ENCODE data around the gene TMEM121.

Gene TMEM121

DNA sequence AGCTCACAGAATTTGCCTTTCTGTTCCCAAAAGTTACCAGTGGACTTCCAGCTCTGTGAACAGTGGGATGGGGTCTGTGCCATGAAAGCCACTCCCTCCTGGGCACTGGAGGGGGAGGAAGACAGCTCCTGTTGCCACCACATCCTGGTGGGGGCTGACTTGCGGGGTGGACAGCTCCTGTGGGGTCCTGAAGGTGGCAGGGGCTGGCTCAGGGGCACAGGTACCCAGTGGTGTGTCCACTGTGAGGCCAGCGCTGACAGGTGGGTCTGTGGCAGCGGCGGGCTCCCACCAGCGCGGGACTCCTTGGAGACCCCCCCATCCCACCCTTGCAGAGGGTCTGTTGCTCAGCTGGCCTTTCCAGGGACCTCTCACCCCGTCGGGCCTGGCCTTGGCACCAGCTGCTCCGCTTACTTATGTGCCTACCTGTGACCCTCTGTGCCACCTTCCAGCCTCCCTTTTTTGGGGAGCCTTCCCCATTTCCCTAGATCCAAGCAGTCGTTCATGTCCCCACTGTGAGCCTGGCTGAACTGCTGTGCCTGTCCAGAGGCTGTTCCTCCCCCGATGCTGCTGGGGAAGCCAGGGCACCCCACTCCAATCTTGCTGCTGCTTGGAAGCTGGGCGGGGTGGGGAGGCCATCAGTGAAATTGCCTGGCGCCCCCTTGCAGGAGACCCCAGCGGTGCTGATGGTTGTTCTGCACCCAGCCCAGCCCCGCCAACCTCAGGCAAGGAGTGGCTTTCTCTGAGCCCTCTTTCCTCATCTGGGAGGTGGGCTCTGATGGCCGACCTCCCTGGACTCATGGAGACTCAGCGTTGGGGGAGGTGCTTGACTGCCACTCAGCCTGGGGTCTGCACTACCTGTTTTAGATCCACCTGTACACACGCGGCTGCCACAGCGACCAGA lies 33.2 kb upstream of the TMEM121 start:
- TF ChIP-seq TAF1 (IDR thresholded peaks at IDR 0.05; ENCODE audit: borderline replicate concordance, insufficient read depth, low read length) (no peak), SIN3A (IDR thresholded peaks at IDR 0.05; ENCODE audit: borderline replicate concordance, insufficient read depth, low read length) (no peak), FOXP2 (optimal IDR thresholded peaks at IDR 0.05; ENCODE audit: borderline replicate concordance, extremely low read depth, extremely low read length, insufficient read depth) (no peak), POLR2AphosphoS5 (IDR thresholded peaks at IDR 0.05; ENCODE audit: low read depth, low read length) (no peak)
- TF ChIP-seq, protein P1, sequence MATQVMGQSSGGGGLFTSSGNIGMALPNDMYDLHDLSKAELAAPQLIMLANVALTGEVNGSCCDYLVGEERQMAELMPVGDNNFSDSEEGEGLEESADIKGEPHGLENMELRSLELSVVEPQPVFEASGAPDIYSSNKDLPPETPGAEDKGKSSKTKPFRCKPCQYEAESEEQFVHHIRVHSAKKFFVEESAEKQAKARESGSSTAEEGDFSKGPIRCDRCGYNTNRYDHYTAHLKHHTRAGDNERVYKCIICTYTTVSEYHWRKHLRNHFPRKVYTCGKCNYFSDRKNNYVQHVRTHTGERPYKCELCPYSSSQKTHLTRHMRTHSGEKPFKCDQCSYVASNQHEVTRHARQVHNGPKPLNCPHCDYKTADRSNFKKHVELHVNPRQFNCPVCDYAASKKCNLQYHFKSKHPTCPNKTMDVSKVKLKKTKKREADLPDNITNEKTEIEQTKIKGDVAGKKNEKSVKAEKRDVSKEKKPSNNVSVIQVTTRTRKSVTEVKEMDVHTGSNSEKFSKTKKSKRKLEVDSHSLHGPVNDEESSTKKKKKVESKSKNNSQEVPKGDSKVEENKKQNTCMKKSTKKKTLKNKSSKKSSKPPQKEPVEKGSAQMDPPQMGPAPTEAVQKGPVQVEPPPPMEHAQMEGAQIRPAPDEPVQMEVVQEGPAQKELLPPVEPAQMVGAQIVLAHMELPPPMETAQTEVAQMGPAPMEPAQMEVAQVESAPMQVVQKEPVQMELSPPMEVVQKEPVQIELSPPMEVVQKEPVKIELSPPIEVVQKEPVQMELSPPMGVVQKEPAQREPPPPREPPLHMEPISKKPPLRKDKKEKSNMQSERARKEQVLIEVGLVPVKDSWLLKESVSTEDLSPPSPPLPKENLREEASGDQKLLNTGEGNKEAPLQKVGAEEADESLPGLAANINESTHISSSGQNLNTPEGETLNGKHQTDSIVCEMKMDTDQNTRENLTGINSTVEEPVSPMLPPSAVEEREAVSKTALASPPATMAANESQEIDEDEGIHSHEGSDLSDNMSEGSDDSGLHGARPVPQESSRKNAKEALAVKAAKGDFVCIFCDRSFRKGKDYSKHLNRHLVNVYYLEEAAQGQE (IDR thresholded peaks at IDR 0.05; ENCODE audit: insufficient read depth in 1 of 2, low read depth in 2 of 2, low read length in 2 of 2) = no peak

DNA sequence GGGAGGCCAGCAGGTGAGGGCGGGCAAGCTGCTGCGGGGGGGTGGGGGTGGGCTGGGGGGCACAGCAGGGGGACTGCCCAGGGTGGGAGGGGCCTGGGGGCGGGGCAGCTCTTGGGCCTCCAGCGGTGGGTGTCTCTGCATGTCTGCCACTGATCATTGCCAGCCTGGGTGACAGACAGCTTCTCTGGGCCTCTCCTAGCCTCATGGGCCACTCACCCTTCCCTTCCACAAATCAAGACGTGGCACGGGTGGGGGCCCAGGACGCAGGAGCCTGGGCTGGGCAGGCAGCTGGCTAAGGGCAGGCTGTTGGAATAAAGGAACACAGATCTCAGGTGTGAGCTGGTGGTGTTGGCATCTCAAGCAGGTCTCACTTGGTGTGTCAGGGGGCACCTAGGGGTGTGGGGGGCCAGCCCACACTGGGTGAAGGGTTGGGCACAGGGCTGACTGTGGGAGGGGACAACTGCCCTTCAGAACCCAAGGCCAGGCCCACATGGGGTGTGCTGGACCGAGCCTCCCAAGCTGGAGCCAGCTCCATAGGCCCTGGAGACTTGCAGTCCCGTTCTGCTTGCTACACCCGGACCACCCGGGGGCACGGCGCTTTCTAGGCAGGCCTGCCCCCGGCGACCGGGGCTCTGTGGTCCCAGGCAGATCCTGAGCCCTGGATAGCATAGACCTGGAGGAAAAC lies 32.3 kb upstream of the TMEM121 start:
- TF ChIP-seq SIN3A (IDR thresholded peaks at IDR 0.05; ENCODE audit: borderline replicate concordance, insufficient read depth, low read length) = no peak
- no peak for TF ChIP-seq POLR2AphosphoS5 (IDR thresholded peaks at IDR 0.05; ENCODE audit: low read depth, low read length)
- TF ChIP-seq FOXP2 (optimal IDR thresholded peaks at IDR 0.05; ENCODE audit: borderline replicate concordance, extremely low read depth, extremely low read length, insufficient read depth) = no peak
- TF ChIP-seq TAF1 (IDR thresholded peaks at IDR 0.05; ENCODE audit: borderline replicate concordance, insufficient read depth, low read length) = no peak
- TF ChIP-seq, protein P1 (IDR thresholded peaks at IDR 0.05; ENCODE audit: insufficient read depth in 1 of 2, low read depth in 2 of 2, low read length in 2 of 2) = no peak

DNA sequence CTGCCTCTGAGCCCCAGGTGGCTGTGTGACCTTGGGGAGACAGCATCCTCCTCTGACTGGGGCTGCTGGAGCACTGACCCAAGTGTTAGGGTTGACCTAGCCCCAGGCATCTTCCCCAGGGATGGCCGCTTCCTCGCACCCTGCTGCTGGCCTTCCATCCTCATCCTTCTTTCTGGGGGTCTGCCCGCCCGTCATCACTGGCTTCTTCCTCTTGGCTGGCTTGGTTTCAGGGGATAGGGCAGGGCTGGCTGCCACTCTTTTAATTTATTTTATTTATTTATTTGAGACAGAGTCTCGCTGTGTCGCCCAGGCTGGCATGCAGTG lies 31.8 kb upstream of the TMEM121 start:
- TF ChIP-seq, protein P1 (IDR thresholded peaks at IDR 0.05; ENCODE audit: insufficient read depth in 1 of 2, low read depth in 2 of 2, low read length in 2 of 2) = no peak
- TF ChIP-seq FOXP2 (optimal IDR thresholded peaks at IDR 0.05; ENCODE audit: borderline replicate concordance, extremely low read depth, extremely low read length, insufficient read depth) (no peak), POLR2AphosphoS5 (IDR thresholded peaks at IDR 0.05; ENCODE audit: low read depth, low read length) (no peak), SIN3A (IDR thresholded peaks at IDR 0.05; ENCODE audit: borderline replicate concordance, insufficient read depth, low read length) (no peak), TAF1 (IDR thresholded peaks at IDR 0.05; ENCODE audit: borderline replicate concordance, insufficient read depth, low read length) (no peak)

DNA sequence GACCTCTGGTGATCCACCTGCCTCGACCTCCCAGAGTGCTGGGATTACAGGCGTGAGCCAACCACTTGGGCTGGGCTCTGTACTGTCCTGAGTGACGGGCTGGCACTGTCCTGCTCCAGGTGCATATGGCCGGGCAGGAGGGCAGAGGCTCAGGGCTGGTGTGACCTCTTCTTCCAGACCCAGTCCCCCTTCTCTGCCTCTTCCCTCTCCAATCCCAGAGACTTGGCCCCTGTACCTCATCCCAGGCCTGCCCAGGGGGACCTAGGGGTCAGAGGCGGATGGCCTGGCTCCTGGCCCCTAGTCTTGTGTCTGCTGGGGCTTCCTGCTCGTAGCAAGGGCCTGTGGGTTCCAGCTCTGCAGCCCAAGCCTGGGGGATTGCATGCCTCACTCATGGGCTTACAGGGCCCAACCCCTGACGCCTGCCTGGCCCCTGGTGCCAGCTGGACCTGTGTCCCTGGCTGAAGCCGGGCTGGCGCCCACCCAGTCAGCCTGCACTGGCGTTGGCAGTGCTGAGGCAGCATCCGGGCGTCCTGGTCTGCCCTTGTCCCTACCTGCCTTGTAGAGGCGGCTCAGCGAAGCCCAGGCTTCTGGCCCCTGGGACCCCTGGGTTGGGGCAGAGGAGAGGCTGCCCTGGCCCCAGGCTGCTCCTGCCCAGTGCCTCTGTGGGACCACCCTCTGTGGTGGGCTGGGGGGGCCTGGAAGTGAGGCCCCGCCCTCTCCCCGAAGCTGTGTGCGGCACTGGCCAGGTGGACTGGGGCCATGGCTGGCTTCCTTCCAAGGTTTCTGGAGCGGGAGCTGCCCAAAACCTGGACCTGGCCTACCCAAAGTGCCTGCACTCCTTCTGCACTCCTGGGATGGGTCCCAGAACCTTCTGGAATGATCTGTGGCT lies 31.0 kb upstream of the TMEM121 start:
- TF ChIP-seq SIN3A (IDR thresholded peaks at IDR 0.05; ENCODE audit: borderline replicate concordance, insufficient read depth, low read length) (no peak), POLR2AphosphoS5 (IDR thresholded peaks at IDR 0.05; ENCODE audit: low read depth, low read length) (no peak), TAF1 (IDR thresholded peaks at IDR 0.05; ENCODE audit: borderline replicate concordance, insufficient read depth, low read length) (no peak), FOXP2 (optimal IDR thresholded peaks at IDR 0.05; ENCODE audit: borderline replicate concordance, extremely low read depth, extremely low read length, insufficient read depth) (no peak)
- TF ChIP-seq, protein P1 (IDR thresholded peaks at IDR 0.05; ENCODE audit: insufficient read depth in 1 of 2, low read depth in 2 of 2, low read length in 2 of 2) = no peak

Data from PFSK-1 (cell line).